GM03348 (cell line): Measurements from ENCODE around the gene LRP8.

Experiments
- DNase-seq: peaks from one replicate; pipeline ENCODE4 v3.0.0; 2012; ENCODE audit warnings: low spot score

The LRP8 gene

DNA sequence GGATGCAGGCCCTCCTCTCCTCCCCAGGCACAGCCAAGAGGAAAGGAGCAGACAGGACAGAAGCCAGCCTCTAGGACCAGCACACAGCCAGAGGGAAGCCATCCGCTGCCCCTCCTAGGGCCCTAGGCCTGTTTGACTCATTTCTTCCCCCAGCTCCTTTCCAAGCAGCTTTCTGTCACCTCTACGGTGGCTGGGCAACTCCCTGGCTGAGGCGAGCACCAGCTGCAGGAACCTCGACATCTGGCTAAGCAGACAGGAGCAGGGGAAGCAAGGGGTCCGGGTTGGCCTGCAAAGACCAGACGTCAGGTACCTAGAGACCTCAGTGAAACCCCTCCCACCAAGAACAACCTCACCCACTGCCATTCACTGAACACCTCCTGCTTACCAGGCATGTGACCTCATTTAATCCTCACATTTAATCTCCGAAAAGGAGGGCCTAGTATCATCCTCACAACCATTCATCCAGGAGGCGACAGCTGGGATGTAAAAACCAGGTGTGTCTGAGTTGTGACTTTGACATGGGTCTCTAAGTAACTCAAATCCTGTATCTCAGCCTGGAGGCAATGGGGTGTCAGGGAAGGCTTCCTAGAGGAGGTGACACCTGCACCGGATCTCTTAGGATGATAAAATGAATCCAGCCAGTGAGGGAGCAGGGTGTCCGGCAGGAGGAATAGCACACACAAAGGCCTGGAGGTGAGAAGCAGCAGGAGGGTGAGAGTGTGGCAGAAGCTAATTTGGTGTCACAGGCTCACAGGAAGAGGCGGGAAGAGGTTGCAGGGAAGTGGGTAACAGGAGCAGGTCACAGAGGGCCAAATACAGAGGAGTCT lies 5.9 kb downstream of the LRP8 start:
- DNase-seq: no peak

GRCh38 chr1:53321366-53321765 lies 6.5 kb downstream of the LRP8 start:
- DNase-seq: no peak

DNA sequence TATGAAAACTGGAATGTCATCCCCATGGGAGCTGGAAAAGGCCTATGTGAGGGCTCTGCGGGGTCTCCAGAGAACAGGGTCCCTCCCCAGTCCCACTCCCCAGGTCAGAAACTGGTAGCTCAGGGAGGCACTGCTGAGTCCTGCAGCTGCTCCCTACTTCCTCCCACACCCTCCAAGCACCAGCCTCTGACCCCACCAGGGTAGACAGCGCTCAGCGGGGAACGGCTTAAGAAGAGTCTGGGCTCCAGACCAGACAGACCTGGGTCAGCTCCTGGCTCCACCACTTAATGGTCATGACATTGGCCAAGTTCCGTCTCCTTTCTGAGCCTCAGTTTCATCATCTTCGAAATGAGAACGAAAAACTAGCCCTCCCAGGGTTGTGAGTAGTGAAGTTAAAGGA lies 7.2 kb downstream of the LRP8 start:
- no peak for DNase-seq

DNA sequence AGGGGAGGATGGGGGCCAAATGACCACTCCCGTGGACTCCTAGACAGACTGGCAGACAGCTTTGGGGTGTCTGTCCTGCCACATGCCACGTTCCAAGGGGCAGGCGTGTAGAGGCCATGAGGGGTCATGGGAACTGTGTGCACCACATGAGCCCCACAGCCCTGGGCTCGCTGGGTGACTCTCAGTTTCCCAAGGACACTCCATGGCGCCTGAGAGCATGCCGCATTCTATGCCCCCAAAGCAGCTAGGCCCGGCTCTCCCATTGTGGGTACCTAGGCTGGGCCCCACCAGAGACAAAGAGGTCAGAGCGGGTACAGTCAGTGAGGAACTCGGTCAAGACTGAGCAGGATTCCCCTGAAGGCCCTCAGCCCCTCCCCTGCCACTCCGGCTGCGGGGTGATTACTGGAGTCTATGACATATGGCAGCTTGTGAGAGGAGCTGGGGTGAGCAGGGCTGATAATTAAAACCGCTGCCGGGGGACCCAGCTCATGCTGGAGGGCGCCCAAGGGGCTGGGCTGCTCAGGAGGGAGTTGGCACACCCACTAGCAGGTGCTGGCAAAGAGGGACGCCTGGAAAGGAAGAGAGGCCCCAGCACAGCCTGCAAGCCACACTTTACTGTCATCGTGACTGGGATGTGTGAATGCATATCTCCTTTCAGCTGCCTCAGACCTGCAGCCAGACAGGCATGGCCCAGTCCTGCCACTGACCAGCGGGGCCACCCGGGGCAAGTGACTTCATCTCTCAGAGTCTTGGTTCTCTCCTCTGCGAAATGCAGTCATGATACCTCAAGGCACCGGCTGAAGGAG lies 8.4 kb downstream of the LRP8 start:
- DNase-seq: no peak

- no peak for DNase-seq
Observed at GRCh38 chr1:53317646-53318539, 10.0 kb downstream of the LRP8 start.

- DNase-seq: no peak
Observed at GRCh38 chr1:53316766-53317581, 10.9 kb downstream of the LRP8 start.

GRCh38 chr1:53316424-53316765 lies 11.5 kb downstream of the LRP8 start:
- DNase-seq: no peak

- DNase-seq: no peak
Observed at GRCh38 chr1:53315456-53316423, 12.1 kb downstream of the LRP8 start.

DNA sequence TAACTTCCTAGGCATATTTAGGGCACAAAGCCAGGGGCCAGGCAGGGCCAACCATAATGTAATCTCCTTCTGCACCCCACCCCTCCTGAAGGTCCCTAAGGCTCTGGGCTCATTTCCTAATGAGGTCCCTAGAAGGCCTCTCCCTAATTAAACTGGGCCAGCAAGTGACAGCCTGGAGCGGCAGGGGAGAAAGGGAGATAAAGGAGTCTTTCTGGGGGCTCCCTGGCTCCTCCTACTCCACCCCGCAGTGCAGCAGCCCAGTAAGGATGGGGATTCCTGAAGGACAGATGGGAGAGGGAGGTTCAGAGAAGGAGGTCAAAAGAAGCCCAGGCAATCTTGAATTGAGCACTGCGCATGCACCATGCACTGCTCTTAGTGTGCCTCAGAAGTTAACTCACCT lies 12.8 kb downstream of the LRP8 start:
- DNase-seq: no peak

DNA sequence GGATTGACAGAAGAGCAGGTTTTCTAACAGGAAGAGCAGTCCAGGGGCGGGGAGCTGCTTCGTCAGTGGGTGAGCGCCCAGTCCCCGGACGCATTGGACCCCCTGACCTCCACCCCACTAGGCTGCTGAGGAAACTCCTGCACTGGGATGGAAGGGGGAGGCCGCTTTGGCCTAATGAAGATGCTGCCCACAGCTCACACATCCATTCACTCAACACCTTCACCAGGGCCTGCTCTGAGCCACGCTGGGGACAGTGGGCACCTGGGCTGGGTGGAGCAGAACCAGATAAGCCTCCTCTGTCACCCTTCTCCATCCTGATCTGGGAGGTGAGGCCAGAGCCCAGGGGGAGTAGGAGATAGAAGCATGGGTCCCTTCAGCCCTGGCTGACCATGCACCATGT lies 13.3 kb downstream of the LRP8 start:
- no peak for DNase-seq

- no peak for DNase-seq
Observed at GRCh38 chr1:53314096-53314495, 13.8 kb downstream of the LRP8 start.

DNA sequence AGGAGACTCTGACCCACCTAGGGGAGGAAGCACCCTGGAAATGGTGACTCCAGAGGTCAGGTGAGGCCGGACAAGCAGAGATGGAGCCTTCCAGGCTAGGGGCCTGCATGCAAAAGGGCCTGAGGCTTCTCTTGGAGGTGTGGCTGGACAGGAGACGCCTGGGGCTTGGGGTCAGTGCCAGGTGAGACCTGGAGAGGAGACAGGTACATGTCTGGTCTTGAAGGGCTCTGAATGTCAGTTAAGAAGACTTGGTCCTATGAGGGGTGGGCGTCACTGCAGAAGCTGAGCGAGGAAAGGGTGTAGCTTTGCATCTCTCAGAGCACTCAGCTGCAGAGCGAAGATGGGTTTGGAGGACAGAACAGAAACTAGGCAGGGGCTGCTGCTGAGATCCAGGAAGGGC lies 14.3 kb downstream of the LRP8 start:
- no peak for DNase-seq

- no peak for DNase-seq
Observed at GRCh38 chr1:53311702-53312305, 16.1 kb downstream of the LRP8 start.

- DNase-seq: no peak
Observed at GRCh38 chr1:53310847-53311681, 16.8 kb downstream of the LRP8 start.

DNA sequence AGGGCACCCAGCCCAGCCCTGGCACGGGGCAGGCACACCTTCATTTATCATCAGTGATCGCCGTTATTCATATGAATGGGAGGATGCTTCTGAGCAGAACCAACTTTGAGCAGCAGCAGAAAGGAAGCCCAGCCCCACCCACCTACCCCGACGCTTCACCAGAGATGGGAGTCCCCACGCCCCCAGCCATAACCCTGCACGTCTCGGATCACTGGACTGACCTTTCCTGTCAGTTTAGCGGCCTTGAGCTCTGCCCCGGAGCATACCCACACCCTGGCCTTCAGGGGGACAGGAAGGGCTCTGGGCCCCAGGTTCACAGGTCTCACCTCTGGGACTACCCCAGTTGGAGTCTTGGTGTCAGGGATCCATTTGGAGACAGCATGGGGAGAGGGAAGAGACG lies 18.1 kb downstream of the LRP8 start:
- DNase-seq: no peak

GRCh38 chr1:53308506-53308905 lies 19.4 kb downstream of the LRP8 start:
- DNase-seq: no peak

GRCh38 chr1:53307037-53307436 lies 20.8 kb downstream of the LRP8 start:
- no peak for DNase-seq

GRCh38 chr1:53306168-53306567 lies 21.7 kb downstream of the LRP8 start:
- no peak for DNase-seq

DNA sequence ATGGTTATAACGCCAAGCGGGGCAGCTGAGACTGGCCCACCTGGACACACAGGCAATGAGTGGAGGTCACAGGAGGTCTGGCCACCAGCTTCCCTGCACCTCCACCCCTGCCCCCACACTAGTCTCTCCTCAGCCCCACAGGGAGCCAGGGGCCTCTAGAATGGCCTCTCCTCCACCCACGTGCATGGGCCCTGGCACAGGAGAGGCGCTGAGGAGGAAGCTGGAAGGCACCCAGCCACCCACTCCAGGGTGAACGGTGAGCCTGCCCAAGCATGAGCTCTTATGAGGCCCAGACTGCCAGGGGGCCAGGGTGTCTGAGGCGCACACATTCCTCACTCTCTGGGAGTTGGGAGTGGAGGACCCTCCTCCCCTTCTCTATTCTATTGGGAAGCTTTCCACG lies 22.2 kb downstream of the LRP8 start:
- no peak for DNase-seq
